ENCODE measurements around the gene TRIM52.

DNA sequence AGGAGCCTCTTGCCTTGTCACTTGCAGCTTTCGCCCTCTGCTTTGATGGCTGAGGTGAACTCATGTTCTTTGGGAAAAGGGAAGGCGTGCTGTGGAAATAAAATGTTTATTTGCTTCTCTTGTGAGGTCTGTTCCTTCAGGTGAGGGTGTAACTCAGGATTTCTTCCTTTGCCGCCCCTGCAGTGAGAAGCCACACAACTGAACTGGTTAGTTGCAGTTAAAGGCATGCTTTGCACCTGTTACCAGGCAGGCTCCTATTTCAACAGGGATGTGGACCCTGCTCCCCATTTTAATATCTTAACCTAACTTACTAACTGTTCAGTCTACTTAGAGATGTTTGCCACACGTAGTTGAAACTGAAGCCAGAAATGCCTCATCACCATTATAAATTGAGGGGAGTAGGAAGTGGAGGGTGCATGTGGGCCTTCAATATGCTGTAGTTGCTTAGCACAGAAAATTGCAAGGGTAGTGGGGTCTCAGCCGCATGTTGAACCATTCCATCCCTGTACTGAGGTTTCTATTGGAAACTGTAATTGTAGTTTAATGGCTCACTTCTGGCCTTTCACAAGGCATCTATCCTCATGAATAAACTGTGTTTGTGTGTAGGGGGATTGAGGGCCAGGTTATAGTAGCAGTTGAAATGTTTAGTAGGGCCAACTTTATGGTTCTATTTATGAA is 25.1 kb downstream of the TRIM52 start:
- TF ChIP-seq SIN3A (IDR thresholded peaks at IDR 0.05; ENCODE audit: low read depth, low read length) (no peak), CHD4 (IDR thresholded peaks at IDR 0.05) (no peak), BHLHE40 (IDR thresholded peaks at IDR 0.05; ENCODE audit: borderline replicate concordance in 1 of 2, low read depth in 2 of 2, low read length in 1 of 2) (no peak)

Data from GM12878 (cell line).